ENCODE data around the gene ADCK1. TPM values are rescaled to one million over a fixed set of nuclear protein-coding genes. Genes with fewer than 3 reads are reported as not detected.

Gene ADCK1
- total RNA-seq, 1 donor from 2014 or later, result 5.6 TPM

GRCh38 chr14:77878783-77879182 lies 78.9 kb downstream of the ADCK1 start:
- Mint-ChIP-seq H3K27me3 (ENCODE audit: unreplicated experiment) (peaks cover 3% of the 10 kb centered on the region), H3K9me3 (ENCODE audit: unreplicated experiment) (no peaks in the 10 kb centered on the region), H3K4me3 (ENCODE audit: unreplicated experiment) (no peak overlapping the region), H3K27ac (ENCODE audit: unreplicated experiment) (no peak overlapping the region), H3K4me1 (ENCODE audit: low read depth, unreplicated experiment) (peaks cover 17% of the 10 kb centered on the region), H3K36me3 (ENCODE audit: unreplicated experiment) (peaks cover 4% of the 10 kb centered on the region)
- TF ChIP-seq CTCF (IDR thresholded peaks at IDR 0.05; ENCODE audit: partially characterized antibody, unreplicated experiment), result no peak
- DNase-seq, result no peak

GRCh38 chr14:77880056-77880455 lies 80.1 kb downstream of the ADCK1 start:
- Mint-ChIP-seq H3K4me1 (ENCODE audit: low read depth, unreplicated experiment) (peaks cover 17% of the 10 kb centered on the region), H3K27me3 (ENCODE audit: unreplicated experiment) (peaks cover 3% of the 10 kb centered on the region), H3K36me3 (ENCODE audit: unreplicated experiment) (peaks cover 4% of the 10 kb centered on the region), H3K9me3 (ENCODE audit: unreplicated experiment) (no peaks in the 10 kb centered on the region), H3K4me3 (ENCODE audit: unreplicated experiment) (no peak overlapping the region), H3K27ac (ENCODE audit: unreplicated experiment) (no peak overlapping the region)
- no peak for TF ChIP-seq CTCF (IDR thresholded peaks at IDR 0.05; ENCODE audit: partially characterized antibody, unreplicated experiment)
- DNase-seq, result no peak

- no peak for TF ChIP-seq CTCF (IDR thresholded peaks at IDR 0.05; ENCODE audit: partially characterized antibody, unreplicated experiment)
- no peak for DNase-seq
- peaks cover 17% of the 10 kb centered on the region for H3K4me1 Mint-ChIP-seq (ENCODE audit: low read depth, unreplicated experiment)
- H3K36me3 Mint-ChIP-seq (ENCODE audit: unreplicated experiment), result peaks cover 4% of the 10 kb centered on the region
- H3K9me3 Mint-ChIP-seq (ENCODE audit: unreplicated experiment), result peaks cover 1% of the 10 kb centered on the region
- no peak overlapping the region for H3K27ac Mint-ChIP-seq (ENCODE audit: unreplicated experiment)
- no peak overlapping the region for H3K4me3 Mint-ChIP-seq (ENCODE audit: unreplicated experiment)
- H3K27me3 Mint-ChIP-seq (ENCODE audit: unreplicated experiment), result peaks cover 3% of the 10 kb centered on the region
Observed at GRCh38 chr14:77882098-77882497, 82.2 kb downstream of the ADCK1 start.

GRCh38 chr14:77882636-77883035 lies 82.7 kb downstream of the ADCK1 start:
- Mint-ChIP-seq H3K36me3 (ENCODE audit: unreplicated experiment) (peaks cover 4% of the 10 kb centered on the region), H3K27ac (ENCODE audit: unreplicated experiment) (peak overlapping the region; percentile 2), H3K27me3 (ENCODE audit: unreplicated experiment) (peaks cover 3% of the 10 kb centered on the region), H3K4me3 (ENCODE audit: unreplicated experiment) (no peak overlapping the region), H3K9me3 (ENCODE audit: unreplicated experiment) (peaks cover 1% of the 10 kb centered on the region), H3K4me1 (ENCODE audit: low read depth, unreplicated experiment) (peaks cover 17% of the 10 kb centered on the region)
- TF ChIP-seq CTCF (IDR thresholded peaks at IDR 0.05; ENCODE audit: partially characterized antibody, unreplicated experiment), result no peak
- DNase-seq, result no peak

- H3K4me1 Mint-ChIP-seq (ENCODE audit: low read depth, unreplicated experiment), result peaks cover 17% of the 10 kb centered on the region
- H3K36me3 Mint-ChIP-seq (ENCODE audit: unreplicated experiment), result peaks cover 5% of the 10 kb centered on the region
- no peak for DNase-seq
- peak overlapping the region; percentile 2 for H3K27ac Mint-ChIP-seq (ENCODE audit: unreplicated experiment)
- peaks cover 3% of the 10 kb centered on the region for H3K27me3 Mint-ChIP-seq (ENCODE audit: unreplicated experiment)
- no peak overlapping the region for H3K4me3 Mint-ChIP-seq (ENCODE audit: unreplicated experiment)
- TF ChIP-seq CTCF (IDR thresholded peaks at IDR 0.05; ENCODE audit: partially characterized antibody, unreplicated experiment), result no peak
- peaks cover 3% of the 10 kb centered on the region for H3K9me3 Mint-ChIP-seq (ENCODE audit: unreplicated experiment)
Observed at GRCh38 chr14:77883131-77883846, 83.4 kb downstream of the ADCK1 start.

All from glutamatergic neuron (in vitro differentiated cells).